ENCODE data around the gene PTDSS2. TPM values are rescaled to one million over a fixed set of nuclear protein-coding genes. Genes with fewer than 3 reads are reported as not detected.

Gene PTDSS2
- total RNA-seq, 6 experiments from 2014 or later: 8.4 to 21.9 (median 11.4) TPM

DNA sequence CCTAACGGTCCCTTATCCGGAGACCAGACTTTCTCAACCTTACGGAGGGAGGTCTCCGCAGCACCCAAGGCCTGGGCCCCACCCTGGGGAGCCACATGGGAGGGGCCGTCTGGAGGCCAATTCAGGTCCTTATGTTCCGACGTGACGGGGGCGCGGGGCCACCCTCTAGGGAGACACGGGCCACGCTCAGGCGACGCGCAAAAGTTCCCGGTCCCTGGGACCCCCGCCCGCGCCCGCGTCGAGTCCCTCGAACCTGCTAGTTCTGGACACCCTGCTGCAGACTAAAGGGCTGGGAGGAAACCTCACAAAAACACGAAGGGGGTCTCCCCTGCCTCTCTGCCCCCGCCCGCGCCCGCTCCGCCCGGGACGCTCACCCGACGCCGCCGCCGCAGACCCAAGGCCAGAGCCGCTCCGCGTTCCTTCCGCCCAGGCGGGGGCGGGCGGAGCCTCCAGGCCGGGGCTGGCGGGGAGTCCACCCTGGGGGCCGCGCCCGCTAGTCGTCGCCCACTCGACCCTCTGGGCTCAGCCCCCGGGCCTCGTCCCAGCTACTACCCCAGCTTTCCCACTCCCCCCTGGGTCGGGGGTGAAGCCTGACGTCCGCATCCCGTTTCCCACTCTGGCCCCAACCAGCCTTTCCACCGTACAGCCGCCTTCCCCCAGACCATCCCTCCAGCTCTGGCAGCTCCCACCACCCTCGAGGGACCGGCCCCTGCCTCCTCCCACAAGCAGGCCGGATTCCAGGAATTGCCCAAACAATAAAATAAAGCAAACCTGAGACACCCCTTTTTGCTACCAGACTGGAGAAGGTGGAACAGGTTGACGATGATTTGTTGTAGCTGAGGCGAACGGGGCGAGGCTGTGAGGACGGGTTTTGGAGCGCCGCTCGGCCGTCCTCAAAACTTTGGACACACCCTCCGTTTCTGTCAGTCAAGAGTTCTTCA lies 54.2 kb downstream of the PTDSS2 start:
- intact Hi-C loops (cut with DNase I): no loop called here
- H3K36me3 ChIP-seq: peaks cover 7 to 22% (median 18%) of the 10 kb centered on the region in 4 donors
- no peak for ATAC-seq

DNA sequence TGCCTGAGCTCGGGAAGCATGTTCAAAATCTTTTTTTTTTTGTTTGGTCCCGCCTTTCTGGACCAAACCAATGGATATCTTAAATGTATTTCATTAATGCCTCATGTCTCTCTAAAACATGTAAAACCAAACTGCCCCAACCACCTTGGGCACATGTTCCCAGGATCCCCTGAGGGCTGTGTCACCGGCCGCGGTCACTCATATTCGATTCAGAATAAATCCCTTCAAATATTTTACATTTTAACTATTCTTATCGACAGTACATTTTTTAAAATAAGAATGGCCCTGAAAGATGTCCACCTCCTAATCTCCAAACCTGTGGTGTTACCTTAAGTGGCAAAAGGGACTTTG lies 54.9 kb downstream of the PTDSS2 start:
- ATAC-seq: no peak
- no peak for DNase-seq
- H3K4me3 ChIP-seq: peak overlapping the region in 1 of 3 donors; percentile 35
- no peak overlapping the region for H3K27ac ChIP-seq
- H3K36me3 ChIP-seq: peaks cover 6 to 16% (median 12%) of the 10 kb centered on the region in 4 donors
- no peaks in the 10 kb centered on the region for H3K9me3 ChIP-seq
- intact Hi-C loops (cut with DNase I): no loop called here
- TF ChIP-seq, protein P1, sequence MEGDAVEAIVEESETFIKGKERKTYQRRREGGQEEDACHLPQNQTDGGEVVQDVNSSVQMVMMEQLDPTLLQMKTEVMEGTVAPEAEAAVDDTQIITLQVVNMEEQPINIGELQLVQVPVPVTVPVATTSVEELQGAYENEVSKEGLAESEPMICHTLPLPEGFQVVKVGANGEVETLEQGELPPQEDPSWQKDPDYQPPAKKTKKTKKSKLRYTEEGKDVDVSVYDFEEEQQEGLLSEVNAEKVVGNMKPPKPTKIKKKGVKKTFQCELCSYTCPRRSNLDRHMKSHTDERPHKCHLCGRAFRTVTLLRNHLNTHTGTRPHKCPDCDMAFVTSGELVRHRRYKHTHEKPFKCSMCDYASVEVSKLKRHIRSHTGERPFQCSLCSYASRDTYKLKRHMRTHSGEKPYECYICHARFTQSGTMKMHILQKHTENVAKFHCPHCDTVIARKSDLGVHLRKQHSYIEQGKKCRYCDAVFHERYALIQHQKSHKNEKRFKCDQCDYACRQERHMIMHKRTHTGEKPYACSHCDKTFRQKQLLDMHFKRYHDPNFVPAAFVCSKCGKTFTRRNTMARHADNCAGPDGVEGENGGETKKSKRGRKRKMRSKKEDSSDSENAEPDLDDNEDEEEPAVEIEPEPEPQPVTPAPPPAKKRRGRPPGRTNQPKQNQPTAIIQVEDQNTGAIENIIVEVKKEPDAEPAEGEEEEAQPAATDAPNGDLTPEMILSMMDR (IDR thresholded peaks at IDR 0.05): no peak
- TF ChIP-seq POLR2A (IDR thresholded peaks at IDR 0.05): no peak
- H3K4me1 ChIP-seq: peaks cover 0 to 21% (median 8%) of the 10 kb centered on the region in 4 donors
- H3K27me3 ChIP-seq: no peaks in the 10 kb centered on the region
- WGBS (ENCODE audit: insufficient coverage, low coverage, low lambda C conversion rate, missing lambda C conversion rate): 65% methylated on average over 7 of the region's 7 CpGs

More for the DNA sequence above, 54.2 kb downstream of the PTDSS2 start:
- peak in 1 of 3 donors; percentile 38 for DNase-seq
- 33% methylated on average over 13 of the region's 72 CpGs for WGBS (ENCODE audit: insufficient coverage, low coverage, low lambda C conversion rate, missing lambda C conversion rate)
- TF ChIP-seq POLR2A (IDR thresholded peaks at IDR 0.05): no peak
- TF ChIP-seq, protein P1 (IDR thresholded peaks at IDR 0.05): no peak
- peak overlapping the region; percentile 16 to 45 (median 35) for H3K4me3 ChIP-seq
- H3K4me1 ChIP-seq: peaks cover 0 to 21% (median 8%) of the 10 kb centered on the region in 4 donors
- H3K27ac ChIP-seq: peak overlapping the region in 2 of 3 donors; percentile 50 to 54
- H3K9me3 ChIP-seq: no peaks in the 10 kb centered on the region
- H3K27me3 ChIP-seq: no peaks in the 10 kb centered on the region

DNA sequence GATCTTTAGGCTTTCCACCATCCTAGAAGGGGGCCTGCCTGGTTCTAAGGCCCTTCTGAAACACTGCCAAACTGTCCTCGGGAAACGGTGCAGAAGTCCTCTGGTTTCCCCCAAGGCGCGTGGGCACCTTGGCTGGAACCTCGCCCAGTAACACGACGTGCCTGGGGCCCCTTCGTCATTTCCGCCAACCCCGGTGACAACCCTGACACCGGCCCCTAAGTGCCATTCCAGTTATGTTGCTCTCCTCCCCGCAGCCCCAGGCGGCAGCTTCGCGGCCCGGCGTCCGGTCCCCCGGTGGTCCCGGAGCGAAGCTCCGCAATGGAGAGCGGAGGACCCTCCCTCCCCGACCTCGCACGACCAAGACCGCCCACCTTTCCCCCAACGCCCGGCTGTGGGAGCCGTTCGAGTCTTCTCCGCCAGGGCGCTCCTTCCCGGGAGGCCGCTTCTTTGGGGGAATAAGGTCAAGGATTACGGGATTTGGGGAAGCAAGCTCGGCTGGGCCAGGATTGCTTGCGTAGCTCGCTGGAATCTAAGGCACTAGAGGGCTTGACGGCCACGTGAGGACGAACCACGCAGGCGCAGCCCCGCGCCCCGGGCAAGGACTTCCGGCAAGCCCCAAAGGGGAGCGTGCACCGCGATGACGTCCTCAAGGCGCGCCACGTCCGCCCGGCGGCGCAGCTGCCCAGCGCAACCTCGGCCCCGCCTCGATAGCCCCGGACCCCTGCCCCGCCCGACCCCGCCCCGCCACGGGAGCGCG lies 56.3 kb downstream of the PTDSS2 start:
- Histone ChIP-seq H3K36me3 (peaks cover 0 to 3% (median 1%) of the 10 kb centered on the region in 4 donors), H3K4me1 (peaks cover 0 to 21% (median 8%) of the 10 kb centered on the region in 4 donors), H3K27ac (peak overlapping the region; percentile 96 to 100 (median 98)), H3K4me3 (peak overlapping the region; percentile 85 to 100 (median 88)), H3K27me3 (no peaks in the 10 kb centered on the region), H3K9me3 (no peaks in the 10 kb centered on the region)
- ATAC-seq (peak; percentile 80 to 87 (median 84)), DNase-seq (peak; percentile 99)
- intact Hi-C loops (cut with DNase I): no loop called here
- peak; percentile 90 for TF ChIP-seq POLR2A (IDR thresholded peaks at IDR 0.05)
- TF ChIP-seq, protein P1 (IDR thresholded peaks at IDR 0.05): peak in 1 of 4 donors; percentile 17
- WGBS (ENCODE audit: insufficient coverage, low coverage, low lambda C conversion rate, missing lambda C conversion rate): 2% methylated on average over 22 of the region's 71 CpGs

DNA sequence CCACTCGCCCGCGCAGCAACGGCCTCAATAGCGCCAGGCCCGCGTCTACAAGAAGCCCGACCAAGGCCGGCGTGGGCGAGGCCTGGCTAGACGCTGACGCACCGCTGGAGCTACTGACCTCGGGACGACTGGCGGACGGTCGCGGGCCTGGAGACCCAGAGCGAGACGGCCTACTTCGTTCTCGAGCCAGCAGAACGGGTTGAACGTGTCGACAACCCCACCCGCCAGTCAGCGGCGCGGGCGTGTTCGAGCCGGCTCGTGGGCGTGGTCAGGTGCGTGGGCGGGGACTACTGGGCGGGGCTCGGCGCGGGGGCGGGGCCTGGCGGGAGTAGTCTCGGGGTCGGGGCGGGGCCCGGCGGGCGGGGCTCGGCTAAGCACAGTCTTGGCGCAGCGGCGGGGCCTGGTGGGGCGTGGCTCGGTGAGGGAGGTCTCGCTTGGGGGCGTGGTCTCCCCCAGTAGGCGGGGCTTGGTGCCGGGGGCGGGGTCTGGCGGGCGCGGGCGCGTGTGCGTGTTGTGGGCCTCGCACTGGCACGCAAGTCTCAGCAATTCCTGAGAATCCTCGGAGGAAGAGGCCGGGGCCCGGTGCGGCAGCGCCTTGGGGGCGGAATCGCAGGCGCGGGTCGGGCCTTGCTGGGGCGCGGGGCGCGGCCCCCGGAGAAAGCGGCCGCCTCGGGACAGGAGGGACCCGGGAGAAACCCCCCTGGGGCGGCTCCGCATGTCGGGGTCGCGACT lies 57.1 kb downstream of the PTDSS2 start, which contains the start of gene RNH1:
TSS of gene RNH1 (minus strand) at position 248 of the 732 bp plus-strand sequence. CDS start 5,080 bp downstream, outside the sequence.
- TF ChIP-seq, protein P1 (IDR thresholded peaks at IDR 0.05): no peak
- no peak for TF ChIP-seq POLR2A (IDR thresholded peaks at IDR 0.05)
- ATAC-seq (peak; percentile 86 to 94 (median 90)), DNase-seq (peak; percentile 100)
- H3K27me3 ChIP-seq: no peaks in the 10 kb centered on the region
- no peaks in the 10 kb centered on the region for H3K9me3 ChIP-seq
- 0% methylated on average over 12 of the region's 93 CpGs for WGBS (ENCODE audit: insufficient coverage, low coverage, low lambda C conversion rate, missing lambda C conversion rate)
- intact Hi-C loops (cut with DNase I): no loop called here
- H3K4me3 ChIP-seq: peak within 1 kb of the TSS; percentile 85 to 100 (median 88)
- peak within 1 kb of the TSS; percentile 96 to 100 (median 98) for H3K27ac ChIP-seq
- H3K4me1 ChIP-seq: peaks cover 0 to 21% (median 8%) of the 10 kb centered on the region in 4 donors
- H3K36me3 ChIP-seq: no peaks in the 10 kb centered on the region

Measured in right lobe of liver (tissue), 6 donors.